Measurements from ENCODE around the gene SPINK4.

Gene SPINK4

DNA sequence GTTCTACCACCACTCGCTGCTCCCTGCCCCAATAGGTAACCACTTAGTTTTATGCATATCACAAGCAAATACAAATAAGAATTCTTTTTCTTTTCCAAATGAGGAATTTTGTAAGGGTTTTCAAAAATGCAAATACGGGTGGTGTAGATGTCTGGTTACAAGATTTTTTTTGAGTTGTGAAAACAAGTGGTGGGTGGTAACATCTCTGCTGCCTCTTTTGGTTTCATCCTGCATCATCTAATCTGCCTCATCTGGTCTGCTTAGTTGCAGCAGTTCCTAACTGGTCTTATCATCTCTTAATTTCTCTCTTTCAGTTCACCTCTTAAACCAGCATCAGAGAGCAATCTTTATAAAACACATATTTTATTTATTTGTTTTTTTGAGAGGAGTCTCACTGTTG is 55.6 kb downstream of the SPINK4 start:
- DNase-seq = no peak
- Histone ChIP-seq H3K36me3 (peaks cover 78% of the 10 kb centered on the region), H3K27me3 (ENCODE audit: insufficient read depth, low read depth, severe bottlenecking) (no peaks in the 10 kb centered on the region), H3K4me3 (ENCODE audit: low read depth, low read length) (no peak overlapping the region), H3K27ac (no peak overlapping the region), H3K9me3 (ENCODE audit: severe bottlenecking) (no peaks in the 10 kb centered on the region)
- TF ChIP-seq, protein P1, sequence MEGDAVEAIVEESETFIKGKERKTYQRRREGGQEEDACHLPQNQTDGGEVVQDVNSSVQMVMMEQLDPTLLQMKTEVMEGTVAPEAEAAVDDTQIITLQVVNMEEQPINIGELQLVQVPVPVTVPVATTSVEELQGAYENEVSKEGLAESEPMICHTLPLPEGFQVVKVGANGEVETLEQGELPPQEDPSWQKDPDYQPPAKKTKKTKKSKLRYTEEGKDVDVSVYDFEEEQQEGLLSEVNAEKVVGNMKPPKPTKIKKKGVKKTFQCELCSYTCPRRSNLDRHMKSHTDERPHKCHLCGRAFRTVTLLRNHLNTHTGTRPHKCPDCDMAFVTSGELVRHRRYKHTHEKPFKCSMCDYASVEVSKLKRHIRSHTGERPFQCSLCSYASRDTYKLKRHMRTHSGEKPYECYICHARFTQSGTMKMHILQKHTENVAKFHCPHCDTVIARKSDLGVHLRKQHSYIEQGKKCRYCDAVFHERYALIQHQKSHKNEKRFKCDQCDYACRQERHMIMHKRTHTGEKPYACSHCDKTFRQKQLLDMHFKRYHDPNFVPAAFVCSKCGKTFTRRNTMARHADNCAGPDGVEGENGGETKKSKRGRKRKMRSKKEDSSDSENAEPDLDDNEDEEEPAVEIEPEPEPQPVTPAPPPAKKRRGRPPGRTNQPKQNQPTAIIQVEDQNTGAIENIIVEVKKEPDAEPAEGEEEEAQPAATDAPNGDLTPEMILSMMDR (IDR thresholded peaks at IDR 0.05; ENCODE audit: low read depth, low read length) = no peak

DNA sequence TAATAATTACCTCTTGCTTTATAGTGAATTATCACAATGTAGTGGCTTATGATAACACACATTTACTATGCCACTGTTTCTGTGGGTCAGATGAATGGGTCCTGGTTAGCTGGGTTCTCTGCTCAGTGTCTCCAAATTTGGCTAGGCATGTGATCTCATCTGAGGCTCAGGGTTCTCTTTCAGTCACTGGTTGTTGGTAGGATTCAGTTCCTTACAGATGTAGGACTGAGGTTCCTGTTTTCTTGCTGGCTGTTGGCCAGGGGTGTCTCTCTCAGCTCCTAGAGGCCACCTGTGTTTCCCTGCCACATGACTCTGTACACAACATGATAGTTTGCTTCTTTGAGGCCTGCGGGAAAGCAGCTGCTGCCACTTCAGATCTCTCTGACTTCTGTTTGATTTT is 57.5 kb downstream of the SPINK4 start:
- peaks cover 91% of the 10 kb centered on the region for H3K36me3 ChIP-seq
- no peak overlapping the region for H3K27ac ChIP-seq
- H3K4me3 ChIP-seq (ENCODE audit: low read depth, low read length) = no peak overlapping the region
- TF ChIP-seq, protein P1 (IDR thresholded peaks at IDR 0.05; ENCODE audit: low read depth, low read length) = no peak
- no peaks in the 10 kb centered on the region for H3K27me3 ChIP-seq (ENCODE audit: insufficient read depth, low read depth, severe bottlenecking)
- no peaks in the 10 kb centered on the region for H3K9me3 ChIP-seq (ENCODE audit: severe bottlenecking)
- DNase-seq = no peak
